GM23338 (cell line): ENCODE measurements around the gene EVA1B. TPM values are rescaled to one million over a fixed set of nuclear protein-coding genes. Genes with fewer than 3 reads are reported as not detected.

Experiments used
- ATAC-seq: fragments of 200-7000 bp; cut with Tn5 transposase; 3 replicates; pipeline ENCODE4 v1.9.1; 2020
- DNase-seq: peaks from one replicate; pipeline ENCODE4 v3.0.0-alpha.2; 2015; ENCODE audit warnings: low spot score
- H2AFZ ChIP-seq: fragments of 200-600 bp; sonication (generic); 2 replicates; pipeline ENCODE4 v1.8.0; 2016; ENCODE audit warnings: antibody characterized with exemption, mild to moderate bottlenecking, moderate library complexity
- H3F3A ChIP-seq: fragments of 200-600 bp; sonication (generic); replicated peaks from 2 replicates; pipeline ENCODE4 v1.8.0; 2017; ENCODE audit warnings: antibody characterized with exemption, mixed run types, low read depth
- H3K27ac ChIP-seq: fragments of 200-600 bp; sonication (generic); 2 replicates; pipeline ENCODE4 v1.6.1; 2016; ENCODE audit warnings: low read depth
- H3K27me3 ChIP-seq: fragments of 200-600 bp; sonication (generic); 2 replicates; pipeline ENCODE4 v1.8.0; 2016; ENCODE audit warnings: mild to moderate bottlenecking, mixed run types, moderate library complexity; ENCODE audit not compliant: insufficient read depth
- H3K36me3 ChIP-seq: fragments of 200-600 bp; sonication (generic); 2 replicates; pipeline ENCODE4 v1.8.0; 2016; ENCODE audit warnings: mild to moderate bottlenecking; ENCODE audit not compliant: insufficient read depth
- H3K4me1 ChIP-seq: fragments of 200-600 bp; sonication (generic); 2 replicates; pipeline ENCODE4 v1.8.0; 2016; ENCODE audit warnings: mild to moderate bottlenecking, moderate library complexity; ENCODE audit not compliant: insufficient read depth
- H3K4me2 ChIP-seq: fragments of 200-600 bp; sonication (generic); 2 replicates; pipeline ENCODE4 v1.7.1; 2017; ENCODE audit warnings: mixed run types
- H3K4me3 ChIP-seq: fragments of 200-600 bp; sonication (generic); 2 replicates; pipeline ENCODE4 v1.6.1; 2016; ENCODE audit warnings: mixed run types
- H3K79me2 ChIP-seq: fragments of 200-600 bp; sonication (generic); replicated peaks from 2 replicates; pipeline ENCODE4 v1.8.0; 2017; ENCODE audit warnings: mild to moderate bottlenecking; ENCODE audit not compliant: insufficient read depth
- H3K9me2 ChIP-seq: fragments of 200-600 bp; sonication (generic); 2 replicates; pipeline ENCODE4 v1.8.0; 2017; ENCODE audit not compliant: insufficient read depth
- H4K20me1 ChIP-seq: fragments of 200-600 bp; sonication (generic); replicated peaks from 2 replicates; pipeline ENCODE4 v1.8.0; 2017; ENCODE audit warnings: mild to moderate bottlenecking; ENCODE audit not compliant: insufficient read depth
- H3K27ac Mint-ChIP-seq: 2 replicates; pipeline ENCODE4 v1.8.0; 2020; ENCODE audit warnings: inconsistent platforms, mild to moderate bottlenecking, moderate library complexity, mixed read lengths
- H3K27me3 Mint-ChIP-seq: 3 replicates; pipeline ENCODE4 v1.8.0; 2022; ENCODE audit warnings: low read depth, mild to moderate bottlenecking, moderate library complexity, mixed read lengths, inconsistent platforms; ENCODE audit not compliant: insufficient read depth, poor library complexity
- H3K36me3 Mint-ChIP-seq: 3 replicates; pipeline ENCODE4 v1.8.0; 2021; ENCODE audit warnings: low read depth, mild to moderate bottlenecking, inconsistent platforms, moderate library complexity, mixed read lengths
- H3K4me1 Mint-ChIP-seq: 3 replicates; pipeline ENCODE4 v1.8.0; 2020; ENCODE audit warnings: mild to moderate bottlenecking, inconsistent platforms, mixed read lengths
- H3K4me3 Mint-ChIP-seq: 3 replicates; pipeline ENCODE4 v1.8.0; 2021; ENCODE audit warnings: moderate library complexity, mild to moderate bottlenecking, inconsistent platforms, mixed read lengths
- H3K9me3 Mint-ChIP-seq: 3 replicates; pipeline ENCODE4 v1.8.0; 2020; ENCODE audit warnings: moderate library complexity, mild to moderate bottlenecking, inconsistent platforms, mixed read lengths
- CREB1 ChIP-seq: fragments of 250-450 bp; sonication (Bioruptor Pico); IDR thresholded peaks from 2 replicates; pipeline ENCODE4 v1.5.0; 2020; ENCODE audit warnings: low read depth, mild to moderate bottlenecking, moderate library complexity
- EZH2 ChIP-seq: fragments of 200-600 bp; sonication (generic); IDR thresholded peaks from one replicate; pipeline ENCODE4 v1.8.0; 2017; ENCODE audit warnings: antibody characterized with exemption, mild to moderate bottlenecking, low read depth; ENCODE audit not compliant: unreplicated experiment
- EZH2phosphoT487 ChIP-seq: fragments of 200-600 bp; sonication (generic); IDR thresholded peaks from one replicate; pipeline ENCODE4 v1.8.1; 2018; ENCODE audit warnings: antibody characterized with exemption; ENCODE audit not compliant: unreplicated experiment
- JUNB ChIP-seq: IDR thresholded peaks from one replicate; pipeline ENCODE4 v1.6.1; 2016; ENCODE audit warnings: antibody characterized with exemption; ENCODE audit not compliant: unreplicated experiment
- POLR2AphosphoS5 ChIP-seq: IDR thresholded peaks from 2 replicates; pipeline ENCODE4 v1.6.1; 2016; ENCODE audit warnings: antibody characterized with exemption, low read depth
- STAT1 ChIP-seq: IDR thresholded peaks from one replicate; pipeline ENCODE4 v1.6.1; 2016; ENCODE audit warnings: antibody characterized with exemption; ENCODE audit not compliant: unreplicated experiment
- ZNF114 ChIP-seq: fragments of 250-450 bp; sonication (Bioruptor Pico); IDR thresholded peaks from 2 replicates; pipeline ENCODE4 v1.5.0; 2020; ENCODE audit warnings: mild to moderate bottlenecking, moderate library complexity
- ZNF331 ChIP-seq: fragments of 250-450 bp; sonication (Bioruptor Pico); IDR thresholded peaks from 2 replicates; pipeline ENCODE4 v1.5.0; 2020; ENCODE audit warnings: low read depth, mild to moderate bottlenecking, moderate library complexity
- polyA plus RNA-seq: library from polyadenylated mRNA; unstranded; fragments of >200 nt; fragmentation: Nextera tagmentation; extraction: Ambion mirVana; gene quantifications from 2 replicates; pipeline ENCODE4 v1.2.1, GENCODE V29; 2016
- total RNA-seq: library from RNA; depleted of rRNA; stranded (reverse); fragments of >200 nt; shearing (Covaris generic); gene quantifications from 2 replicates; pipeline ENCODE4 v1.2.3, GENCODE V29; 2014
- TF ChIP-seq, protein P1 (sequence below): fragments of 250-450 bp; sonication (Bioruptor Pico); IDR thresholded peaks from 2 replicates; pipeline ENCODE4 v1.5.0; 2020; ENCODE audit warnings: mild to moderate bottlenecking, moderate library complexity

Gene EVA1B
- total and polyA plus RNA-seq, 2 experiments from 2014 or later = 9.2 to 27.3 TPM

DNA sequence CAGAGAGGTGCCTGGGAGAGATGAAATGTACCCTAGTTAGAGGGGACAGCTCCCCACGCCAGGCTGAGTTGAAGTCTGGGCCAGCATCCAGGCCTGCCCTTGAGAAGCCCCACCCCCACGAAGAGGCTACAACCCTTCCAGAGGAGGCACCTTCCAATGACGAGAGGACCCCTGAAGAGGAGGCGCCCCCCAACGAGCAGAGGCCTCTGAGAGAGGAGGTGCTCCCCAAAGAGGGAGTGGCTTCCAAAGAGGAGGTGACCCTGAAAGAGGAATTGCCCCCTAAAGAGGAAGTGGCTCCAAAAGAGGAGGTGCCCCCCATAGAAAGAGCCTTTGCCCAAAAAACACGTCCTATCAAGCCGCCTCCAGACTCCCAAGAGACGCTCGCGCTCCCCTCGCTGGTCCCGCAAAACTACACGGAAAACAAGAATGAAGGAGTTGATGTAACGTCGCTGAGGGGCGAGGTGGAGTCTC lies 3.1 kb downstream of the EVA1B start (continued):
- TF ChIP-seq, protein P1, sequence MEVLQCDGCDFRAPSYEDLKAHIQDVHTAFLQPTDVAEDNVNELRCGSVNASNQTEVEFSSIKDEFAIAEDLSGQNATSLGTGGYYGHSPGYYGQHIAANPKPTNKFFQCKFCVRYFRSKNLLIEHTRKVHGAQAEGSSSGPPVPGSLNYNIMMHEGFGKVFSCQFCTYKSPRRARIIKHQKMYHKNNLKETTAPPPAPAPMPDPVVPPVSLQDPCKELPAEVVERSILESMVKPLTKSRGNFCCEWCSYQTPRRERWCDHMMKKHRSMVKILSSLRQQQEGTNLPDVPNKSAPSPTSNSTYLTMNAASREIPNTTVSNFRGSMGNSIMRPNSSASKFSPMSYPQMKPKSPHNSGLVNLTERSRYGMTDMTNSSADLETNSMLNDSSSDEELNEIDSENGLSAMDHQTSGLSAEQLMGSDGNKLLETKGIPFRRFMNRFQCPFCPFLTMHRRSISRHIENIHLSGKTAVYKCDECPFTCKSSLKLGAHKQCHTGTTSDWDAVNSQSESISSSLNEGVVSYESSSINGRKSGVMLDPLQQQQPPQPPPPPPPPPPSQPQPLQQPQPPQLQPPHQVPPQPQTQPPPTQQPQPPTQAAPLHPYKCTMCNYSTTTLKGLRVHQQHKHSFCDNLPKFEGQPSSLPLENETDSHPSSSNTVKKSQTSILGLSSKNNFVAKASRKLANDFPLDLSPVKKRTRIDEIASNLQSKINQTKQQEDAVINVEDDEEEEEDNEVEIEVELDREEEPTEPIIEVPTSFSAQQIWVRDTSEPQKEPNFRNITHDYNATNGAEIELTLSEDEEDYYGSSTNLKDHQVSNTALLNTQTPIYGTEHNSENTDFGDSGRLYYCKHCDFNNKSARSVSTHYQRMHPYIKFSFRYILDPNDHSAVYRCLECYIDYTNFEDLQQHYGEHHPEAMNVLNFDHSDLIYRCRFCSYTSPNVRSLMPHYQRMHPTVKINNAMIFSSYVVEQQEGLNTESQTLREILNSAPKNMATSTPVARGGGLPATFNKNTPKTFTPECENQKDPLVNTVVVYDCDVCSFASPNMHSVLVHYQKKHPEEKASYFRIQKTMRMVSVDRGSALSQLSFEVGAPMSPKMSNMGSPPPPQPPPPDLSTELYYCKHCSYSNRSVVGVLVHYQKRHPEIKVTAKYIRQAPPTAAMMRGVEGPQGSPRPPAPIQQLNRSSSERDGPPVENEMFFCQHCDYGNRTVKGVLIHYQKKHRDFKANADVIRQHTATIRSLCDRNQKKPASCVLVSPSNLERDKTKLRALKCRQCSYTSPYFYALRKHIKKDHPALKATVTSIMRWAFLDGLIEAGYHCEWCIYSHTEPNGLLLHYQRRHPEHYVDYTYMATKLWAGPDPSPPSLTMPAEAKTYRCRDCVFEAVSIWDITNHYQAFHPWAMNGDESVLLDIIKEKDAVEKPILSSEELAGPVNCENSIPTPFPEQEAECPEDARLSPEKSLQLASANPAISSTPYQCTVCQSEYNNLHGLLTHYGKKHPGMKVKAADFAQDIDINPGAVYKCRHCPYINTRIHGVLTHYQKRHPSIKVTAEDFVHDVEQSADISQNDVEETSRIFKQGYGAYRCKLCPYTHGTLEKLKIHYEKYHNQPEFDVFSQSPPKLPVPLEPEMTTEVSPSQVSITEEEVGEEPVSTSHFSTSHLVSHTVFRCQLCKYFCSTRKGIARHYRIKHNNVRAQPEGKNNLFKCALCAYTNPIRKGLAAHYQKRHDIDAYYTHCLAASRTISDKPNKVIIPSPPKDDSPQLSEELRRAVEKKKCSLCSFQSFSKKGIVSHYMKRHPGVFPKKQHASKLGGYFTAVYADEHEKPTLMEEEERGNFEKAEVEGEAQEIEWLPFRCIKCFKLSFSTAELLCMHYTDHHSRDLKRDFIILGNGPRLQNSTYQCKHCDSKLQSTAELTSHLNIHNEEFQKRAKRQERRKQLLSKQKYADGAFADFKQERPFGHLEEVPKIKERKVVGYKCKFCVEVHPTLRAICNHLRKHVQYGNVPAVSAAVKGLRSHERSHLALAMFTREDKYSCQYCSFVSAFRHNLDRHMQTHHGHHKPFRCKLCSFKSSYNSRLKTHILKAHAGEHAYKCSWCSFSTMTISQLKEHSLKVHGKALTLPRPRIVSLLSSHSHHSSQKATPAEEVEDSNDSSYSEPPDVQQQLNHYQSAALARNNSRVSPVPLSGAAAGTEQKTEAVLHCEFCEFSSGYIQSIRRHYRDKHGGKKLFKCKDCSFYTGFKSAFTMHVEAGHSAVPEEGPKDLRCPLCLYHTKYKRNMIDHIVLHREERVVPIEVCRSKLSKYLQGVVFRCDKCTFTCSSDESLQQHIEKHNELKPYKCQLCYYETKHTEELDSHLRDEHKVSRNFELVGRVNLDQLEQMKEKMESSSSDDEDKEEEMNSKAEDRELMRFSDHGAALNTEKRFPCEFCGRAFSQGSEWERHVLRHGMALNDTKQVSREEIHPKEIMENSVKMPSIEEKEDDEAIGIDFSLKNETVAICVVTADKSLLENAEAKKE (CRISPR knock-in tag) = no peak
- TF ChIP-seq STAT1 = no peak
- no peak for TF ChIP-seq ZNF331 (CRISPR knock-in tag)
- no peak for TF ChIP-seq JUNB

DNA sequence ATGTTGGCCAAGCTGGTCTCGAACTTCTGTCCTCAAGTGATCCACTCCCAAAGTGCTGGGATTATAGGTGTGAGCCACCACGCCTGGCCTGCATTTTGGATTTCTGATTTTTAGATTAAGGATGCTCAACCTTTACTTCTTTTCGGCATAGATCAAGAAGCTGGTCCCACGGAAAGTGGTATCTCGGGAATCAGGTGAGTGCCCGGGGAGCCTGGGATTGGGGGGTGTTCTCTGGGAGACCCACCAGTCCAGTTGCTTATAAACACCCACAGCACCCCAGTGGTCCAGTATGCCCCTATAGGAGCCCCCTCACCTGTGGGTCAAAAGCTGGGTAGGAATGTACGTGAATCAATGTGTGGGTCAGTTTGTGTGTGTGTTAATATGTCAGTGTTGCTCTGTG lies 14.0 kb downstream of the EVA1B start:
- Histone ChIP-seq H3K27me3 (no peaks in the 10 kb centered on the region), H3K79me2 (no peaks in the 10 kb centered on the region), H3K4me3 (no peak overlapping the region), H2AFZ (no peak overlapping the region), H4K20me1 (peaks cover 6% of the 10 kb centered on the region), H3K36me3 (no peaks in the 10 kb centered on the region; the same call in none of the 2 replicates), H3K9me2 (no peaks in the 10 kb centered on the region), H3K27ac (no peak overlapping the region), H3K4me1 (peaks cover 12% of the 10 kb centered on the region), H3K4me2 (no peak overlapping the region), H3F3A (peaks cover 12% of the 10 kb centered on the region)
- ATAC-seq (no peak), DNase-seq (no peak)
- H3K4me1 Mint-ChIP-seq = peaks cover 13% of the 10 kb centered on the region
- H3K9me3 Mint-ChIP-seq = no peaks in the 10 kb centered on the region
- no peak overlapping the region for H3K27ac Mint-ChIP-seq
- peaks cover 31% of the 10 kb centered on the region for H3K36me3 Mint-ChIP-seq
- H3K27me3 Mint-ChIP-seq = peaks cover 11% of the 10 kb centered on the region
- no peak overlapping the region for H3K4me3 Mint-ChIP-seq
- TF ChIP-seq JUNB (no peak), EZH2 (no peak), ZNF114 (CRISPR knock-in tag) (no peak), CREB1 (CRISPR knock-in tag) (no peak), EZH2phosphoT487 (no peak), POLR2AphosphoS5 (no peak)
- TF ChIP-seq, protein P1 (CRISPR knock-in tag) = no peak
